GM19372 (cell line): ENCODE data around the gene ZNF598.
"Not testable (repeated sequence)": the region's sequence is repeated elsewhere in the genome, so short reads cannot be mapped to it uniquely, and the experiment has no call there.

Source experiments
- ATAC-seq: cut with Tn5 transposase; IDR thresholded peaks from one replicate; pipeline ENCODE4 v1.9.1; 2021; ENCODE audit warnings: mild to moderate bottlenecking, low read depth, moderate library complexity; ENCODE audit not compliant: unreplicated experiment

ZNF598 gene

GRCh38 chr16:2028620-2029220, 19.1 kb upstream of the ZNF598 start:
- no peak for ATAC-seq

DNA sequence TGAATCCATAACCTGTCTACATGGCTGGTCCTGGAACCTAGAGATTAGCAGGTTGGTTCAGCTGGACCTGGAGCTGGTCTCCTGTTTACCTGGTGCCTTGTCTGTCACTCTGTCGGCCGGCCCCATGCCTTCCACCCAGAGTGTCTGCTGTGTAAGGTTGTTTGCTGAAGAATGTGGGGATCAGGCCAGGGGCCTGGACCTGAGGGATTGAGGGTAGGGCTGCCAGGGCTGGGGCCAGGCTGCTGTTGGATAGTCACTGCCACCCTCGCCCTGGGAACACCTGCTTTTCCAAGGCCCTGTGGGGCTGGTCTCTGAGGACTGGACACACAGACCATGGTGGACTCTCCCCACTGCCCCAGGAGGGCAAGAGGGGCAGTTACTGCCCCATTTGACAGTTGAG, 18.5 kb upstream of the ZNF598 start:
- ATAC-seq = no peak

DNA sequence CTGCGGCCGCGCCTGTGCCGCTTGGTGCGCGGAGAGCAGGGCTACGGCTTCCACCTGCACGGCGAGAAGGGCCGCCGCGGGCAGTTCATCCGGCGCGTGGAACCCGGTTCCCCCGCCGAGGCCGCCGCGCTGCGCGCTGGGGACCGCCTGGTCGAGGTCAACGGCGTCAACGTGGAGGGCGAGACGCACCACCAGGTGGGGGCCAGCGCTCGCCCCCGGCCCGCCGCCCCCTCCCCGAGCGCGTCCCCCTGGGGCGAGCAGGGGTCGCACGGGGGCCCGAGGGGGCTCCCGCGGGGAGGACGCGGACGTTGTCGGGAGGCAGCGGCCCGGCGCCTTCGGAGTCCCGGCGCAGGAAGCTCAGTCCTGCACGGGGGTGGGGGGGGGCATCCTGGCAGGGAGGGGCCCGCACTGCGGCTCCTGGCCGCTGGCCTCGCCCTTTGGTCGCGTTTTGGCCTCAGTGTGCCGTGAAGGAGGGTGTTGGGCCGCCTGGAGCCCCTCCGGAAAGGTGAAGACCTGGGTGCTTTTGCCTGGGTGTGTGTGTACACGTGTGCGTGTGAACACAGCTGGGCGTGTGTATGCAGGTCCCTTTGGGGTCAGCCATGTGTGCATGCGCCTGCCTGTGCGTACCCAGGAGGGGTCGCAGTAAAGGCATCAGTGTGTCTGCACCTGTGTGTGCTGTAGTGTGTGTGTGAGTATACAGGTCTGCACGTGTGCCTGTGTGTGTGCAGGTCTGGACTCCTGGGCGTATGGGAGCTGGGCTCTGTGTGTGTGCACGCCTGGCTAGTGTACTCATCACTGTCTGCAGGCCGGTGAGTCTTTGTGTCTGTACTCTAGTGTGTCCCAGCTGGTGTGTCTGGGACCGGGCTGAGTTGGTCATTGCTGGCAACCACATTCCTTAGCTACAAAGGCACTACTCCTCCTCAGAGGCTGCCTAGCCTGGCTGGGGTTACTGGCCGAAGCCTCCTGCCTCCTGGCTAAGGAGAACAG, 17.7 kb upstream of the ZNF598 start:
- ATAC-seq = no peak

DNA sequence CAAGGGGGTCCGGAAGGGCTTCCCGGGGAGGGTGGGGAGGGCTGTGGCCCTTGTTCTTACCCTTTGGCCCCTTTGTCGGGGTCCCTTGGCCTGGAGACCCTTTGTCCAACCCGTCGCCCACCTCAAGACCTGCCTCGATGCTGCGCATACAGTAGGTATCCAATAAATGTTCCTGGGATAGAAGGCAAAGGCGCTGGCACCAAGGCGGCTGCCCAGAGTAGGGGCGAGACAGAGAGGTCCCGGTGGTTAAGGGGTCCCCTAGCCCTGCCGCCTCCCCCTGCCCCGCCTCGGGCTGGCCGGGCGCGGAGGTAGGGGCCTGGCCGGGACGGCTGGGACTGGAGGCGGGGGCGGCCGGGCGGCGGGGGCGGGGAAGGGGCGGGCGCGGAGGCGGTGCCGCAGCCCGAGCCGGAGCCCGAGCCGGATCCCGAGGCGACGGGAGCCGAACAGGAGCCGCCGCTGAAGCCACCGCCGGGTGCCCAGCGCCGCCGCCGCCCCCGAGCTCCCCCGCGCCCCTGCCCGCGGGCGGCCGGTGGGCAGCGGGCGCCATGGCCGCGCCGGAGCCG, 16.9 kb upstream of the ZNF598 start, which contains the start of gene NHERF2:
TSS of gene NHERF2 (plus strand) at position 442 of the 563 bp plus-strand sequence. CDS start at position 546, 104 bp downstream.
- ATAC-seq = no peak

DNA sequence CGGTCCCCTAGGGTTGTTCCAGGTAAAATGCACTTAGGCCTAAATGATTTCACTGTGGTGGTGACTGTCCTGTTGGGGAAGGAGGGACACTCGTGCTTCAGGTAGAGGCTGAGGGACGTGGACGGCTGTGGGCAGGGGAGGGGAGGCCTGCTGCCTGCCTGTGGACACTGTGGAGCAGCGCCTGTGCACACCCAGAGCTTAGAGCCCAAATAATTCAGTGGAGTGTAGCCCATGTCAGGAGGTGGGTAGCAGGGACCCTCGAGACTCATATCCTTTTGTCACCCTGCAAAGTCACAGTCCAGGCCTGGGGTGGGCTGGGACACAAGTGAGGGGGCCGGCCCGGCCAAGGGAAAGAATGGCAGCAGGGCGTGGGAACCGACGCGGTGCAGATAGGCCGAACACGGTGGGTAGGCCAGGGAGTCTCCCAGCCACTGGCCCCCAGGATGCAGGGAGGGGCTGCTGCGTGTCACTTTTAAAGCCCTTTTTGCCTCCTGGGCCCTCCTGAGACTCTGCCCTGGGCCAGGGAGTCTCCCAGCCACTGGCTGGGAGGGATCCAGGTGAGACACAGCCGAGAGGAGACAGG, 16.3 kb upstream of the ZNF598 start:
- no peak for ATAC-seq

DNA sequence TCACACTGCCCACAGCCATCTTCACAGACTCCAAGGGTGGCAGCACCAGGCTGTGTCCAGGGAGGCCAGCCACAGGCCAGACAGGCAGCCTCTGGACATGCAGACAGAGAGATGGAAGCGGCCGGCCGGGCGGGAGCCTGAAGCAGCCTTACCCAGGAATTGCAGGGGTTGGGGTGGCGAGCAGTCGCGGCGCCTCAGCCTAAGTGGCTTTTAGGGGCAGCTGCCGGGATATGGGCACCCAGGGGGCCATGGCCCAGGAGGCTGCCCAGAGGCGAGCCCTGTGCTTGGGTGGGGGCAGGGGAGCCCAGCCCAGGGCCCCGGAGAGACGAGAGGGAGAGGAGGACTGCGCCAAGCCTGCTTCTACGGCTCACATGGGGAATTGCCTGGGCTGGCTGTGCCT, 15.6 kb upstream of the ZNF598 start:
- no peak for ATAC-seq

- no peak for ATAC-seq
Observed at GRCh38 chr16:2024032-2024420, 14.4 kb upstream of the ZNF598 start.

GRCh38 chr16:2023092-2024031, 13.7 kb upstream of the ZNF598 start:
- peak; percentile 81 for ATAC-seq

DNA sequence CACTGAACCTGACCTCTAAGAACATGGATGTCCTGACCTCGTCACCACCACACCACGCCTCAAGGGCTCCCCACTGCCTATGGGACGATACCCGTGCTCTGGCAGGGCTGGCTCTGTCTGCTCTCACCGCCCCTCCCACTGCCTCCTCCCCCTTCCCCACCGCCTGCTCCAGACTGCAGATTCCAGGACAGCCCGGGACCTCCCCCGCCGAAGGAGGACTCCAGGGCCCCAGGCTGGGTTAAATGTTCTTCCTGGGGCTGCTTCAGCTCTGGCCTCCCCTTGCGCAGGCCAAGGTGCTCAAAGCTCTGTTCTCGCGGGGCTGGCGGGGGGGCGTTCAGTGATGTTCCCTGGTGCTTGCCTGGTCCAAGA, 13.1 kb upstream of the ZNF598 start:
- ATAC-seq = no peak

DNA sequence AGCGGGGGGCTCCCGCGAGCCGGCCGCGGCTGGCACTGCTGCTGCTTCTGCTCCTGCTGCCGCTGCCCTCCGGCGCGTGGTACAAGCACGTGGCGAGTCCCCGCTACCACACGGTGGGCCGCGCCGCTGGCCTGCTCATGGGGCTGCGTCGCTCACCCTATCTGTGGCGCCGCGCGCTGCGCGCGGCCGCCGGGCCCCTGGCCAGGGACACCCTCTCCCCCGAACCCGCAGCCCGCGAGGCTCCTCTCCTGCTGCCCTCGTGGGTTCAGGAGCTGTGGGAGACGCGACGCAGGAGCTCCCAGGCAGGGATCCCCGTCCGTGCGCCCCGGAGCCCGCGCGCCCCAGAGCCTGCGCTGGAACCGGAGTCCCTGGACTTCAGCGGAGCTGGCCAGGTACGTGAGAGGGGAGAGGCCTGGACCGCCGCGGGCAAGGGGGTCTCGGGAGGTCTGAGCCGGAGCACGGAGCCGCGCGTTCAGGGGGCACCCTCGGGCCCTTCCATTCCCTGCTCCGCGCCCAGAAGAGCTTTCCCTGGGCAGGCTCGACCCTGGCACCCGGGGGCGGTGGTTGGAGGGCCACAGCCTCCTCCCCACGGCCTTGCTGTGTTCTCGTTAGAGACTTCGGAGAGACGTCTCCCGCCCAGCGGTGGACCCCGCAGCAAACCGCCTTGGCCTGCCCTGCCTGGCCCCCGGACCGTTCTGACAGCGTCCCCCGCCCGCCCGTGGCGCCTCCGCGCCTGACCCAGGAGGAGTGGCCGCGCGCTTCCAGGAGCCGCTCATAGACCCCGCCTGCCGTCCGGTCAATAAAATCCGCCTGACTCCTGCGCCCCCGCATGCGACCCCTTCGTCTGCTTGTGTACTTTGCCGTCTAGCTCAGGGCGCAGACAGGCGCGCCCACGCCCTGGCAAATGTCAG, 10.6 kb upstream of the ZNF598 start:
- ATAC-seq = no peak

- ATAC-seq = no peak
Observed at GRCh38 chr16:2019518-2019920, 9.9 kb upstream of the ZNF598 start, which contains the start of gene NPW. TSS of gene NPW (plus strand) at chr16:2019785.

DNA sequence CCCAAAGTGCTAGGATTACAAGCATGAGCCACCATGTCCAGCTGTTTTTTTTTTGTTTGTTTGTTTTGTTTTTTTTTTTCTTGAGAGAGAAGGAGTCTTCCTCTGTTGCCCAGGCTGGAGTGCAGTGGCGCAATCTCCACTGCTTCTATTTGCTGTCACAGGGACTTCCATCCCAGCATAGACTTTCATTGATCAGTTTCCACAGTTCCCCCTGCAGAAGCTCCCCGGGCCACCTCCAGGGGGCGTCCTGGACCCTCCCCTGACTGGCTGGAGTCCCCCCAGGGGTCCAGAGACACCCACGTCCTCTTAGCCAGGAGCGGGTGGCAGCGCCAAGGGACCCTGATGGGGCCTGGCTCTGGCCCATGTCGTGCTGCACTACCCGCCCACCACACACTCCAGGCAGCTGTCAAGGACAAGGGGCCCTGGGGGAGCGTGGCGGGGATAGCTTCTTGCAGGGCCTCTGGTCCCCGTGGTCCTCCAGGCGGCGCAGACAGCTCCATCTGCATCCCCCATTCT, 6.8 kb upstream of the ZNF598 start:
- no peak for ATAC-seq

GRCh38 chr16:2015947-2016208, 6.3 kb upstream of the ZNF598 start:
- no peak for ATAC-seq

DNA sequence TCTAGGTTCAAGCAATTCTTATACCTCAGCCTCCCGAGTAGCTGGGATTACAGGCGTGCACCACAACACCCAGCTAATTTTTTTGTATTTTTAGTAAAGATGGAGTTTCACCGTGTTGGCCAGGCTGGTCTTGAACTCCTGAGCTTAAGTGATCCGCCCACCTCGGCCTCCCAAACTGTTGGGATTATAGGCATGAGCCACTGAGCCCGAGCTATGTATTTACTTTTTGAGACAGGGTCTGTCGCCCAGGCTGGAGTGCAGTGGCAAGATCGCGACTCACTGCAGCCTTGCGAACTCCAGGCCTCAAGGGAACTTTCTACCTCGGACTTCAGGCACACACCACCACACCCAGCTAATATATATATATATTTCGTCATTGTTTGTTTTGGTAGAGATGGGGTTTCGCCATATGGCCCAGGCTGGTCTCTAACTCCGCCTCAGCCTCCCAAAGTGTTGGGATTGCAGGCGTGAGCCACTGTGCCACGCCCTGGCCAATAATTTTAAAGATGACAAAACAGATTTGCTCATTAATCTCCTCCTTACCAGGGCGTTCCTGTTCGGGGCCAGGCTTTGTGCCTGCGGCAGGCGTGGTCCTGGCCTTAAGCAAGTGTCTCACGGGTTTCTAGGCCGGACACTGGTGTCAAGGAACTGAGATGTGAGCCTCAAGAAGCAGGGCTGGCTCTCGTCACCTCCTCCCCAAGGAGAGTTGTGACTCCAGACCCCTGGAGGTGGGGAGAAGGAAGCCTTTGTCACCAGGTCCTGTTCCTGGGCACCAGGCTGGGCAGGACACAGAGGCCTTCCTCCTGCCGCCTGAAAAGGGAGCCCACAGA, 5.7 kb upstream of the ZNF598 start:
- ATAC-seq = no peak

GRCh38 chr16:2013527-2013926, 3.9 kb upstream of the ZNF598 start:
- ATAC-seq = no peak

- ATAC-seq = not testable (repeated sequence)
Observed at GRCh38 chr16:2011726-2012125, 2.1 kb upstream of the ZNF598 start.

- ATAC-seq = peak; percentile 30
Observed at GRCh38 chr16:2009164-2009711, 383 bp downstream of the ZNF598 start.

GRCh38 chr16:2008631-2009163, 924 bp downstream of the ZNF598 start:
- ATAC-seq = no peak
